Osteoblast (primary cell): ENCODE data around the gene EEF1A2. TPM values are rescaled to one million over a fixed set of nuclear protein-coding genes. Genes with fewer than 3 reads are reported as not detected.

Experiments used
- DNase-seq: peaks from one replicate; pipeline ENCODE4 v3.0.0; 2011; ENCODE audit warnings: low spot score, mixed read lengths; ENCODE audit not compliant: insufficient read length; ENCODE audit errors: missing footprints
- H2AFZ ChIP-seq: 2 replicates; pipeline ENCODE4 v1.6.0; 2011; ENCODE audit warnings: mild to moderate bottlenecking, low read length
- H3K27ac ChIP-seq: 2 replicates; pipeline ENCODE4 v1.5.1; 2011; ENCODE audit warnings: mild to moderate bottlenecking, low read depth, low read length, moderate library complexity
- H3K27me3 ChIP-seq: 2 replicates; pipeline ENCODE4 v1.6.0; 2012; ENCODE audit warnings: mild to moderate bottlenecking, control low read depth, inconsistent platforms, low read length, moderate library complexity; ENCODE audit not compliant: insufficient read depth
- H3K36me3 ChIP-seq: 2 replicates; pipeline ENCODE4 v1.5.1; 2011; ENCODE audit warnings: mild to moderate bottlenecking, low read length, control low read depth, moderate library complexity; ENCODE audit not compliant: insufficient read depth
- H3K4me1 ChIP-seq: 2 replicates; pipeline ENCODE4 v1.5.1; 2011; ENCODE audit warnings: mild to moderate bottlenecking, low read length, control low read depth, moderate library complexity; ENCODE audit not compliant: insufficient read depth
- H3K4me2 ChIP-seq: 2 replicates; pipeline ENCODE4 v1.6.0; 2011; ENCODE audit warnings: mild to moderate bottlenecking, low read length; ENCODE audit not compliant: insufficient read depth
- H3K4me3 ChIP-seq: fragments of 200-600 bp; sonication (generic); 3 replicates; pipeline ENCODE4 v1.5.1; 2012; ENCODE audit warnings: mild to moderate bottlenecking, low read length, inconsistent platforms; ENCODE audit not compliant: insufficient read depth
- H3K79me2 ChIP-seq: 2 replicates; pipeline ENCODE4 v1.6.0; 2012; ENCODE audit warnings: mild to moderate bottlenecking, low read length, control low read depth, inconsistent platforms; ENCODE audit not compliant: insufficient read depth
- H3K9me3 ChIP-seq: 2 replicates; pipeline ENCODE4 v1.5.1; 2011; ENCODE audit warnings: low read depth, low read length, control low read depth
- H4K20me1 ChIP-seq: 2 replicates; pipeline ENCODE4 v1.6.0; 2012; ENCODE audit warnings: mild to moderate bottlenecking, low read length, control low read depth; ENCODE audit not compliant: insufficient read depth
- CTCF ChIP-seq: IDR thresholded peaks from 2 replicates; pipeline ENCODE4 v1.5.1; 2011; ENCODE audit warnings: mild to moderate bottlenecking, low read depth, low read length, moderate library complexity; ENCODE audit errors: extremely low read depth
- total RNA-seq: library from RNA; depleted of rRNA; stranded (reverse); fragments of >200 nt; gene quantifications from 2 replicates; pipeline ENCODE4 v1.2.3, GENCODE V29; 2012

The EEF1A2 gene
- total RNA-seq, 1 donor, result not detected

- peak; percentile 86 for DNase-seq
- H3K4me1 ChIP-seq, result peaks cover 4% of the 10 kb centered on the region
- H3K9me3 ChIP-seq, result no peaks in the 10 kb centered on the region
- H3K4me2 ChIP-seq, result no peak overlapping the region
- TF ChIP-seq CTCF, result no peak
- no peak overlapping the region for H3K4me3 ChIP-seq
- peaks cover 39% of the 10 kb centered on the region for H3K27me3 ChIP-seq
- H3K36me3 ChIP-seq, result no peaks in the 10 kb centered on the region
- H2AFZ ChIP-seq, result no peak overlapping the region
- no peaks in the 10 kb centered on the region for H4K20me1 ChIP-seq
- H3K79me2 ChIP-seq, result no peaks in the 10 kb centered on the region
- H3K27ac ChIP-seq, result no peak overlapping the region
Measured at GRCh38 chr20:63500151-63500901, 1.4 kb upstream of the EEF1A2 start.

GRCh38 chr20:63499338-63499969, 571 bp upstream of the EEF1A2 start:
- Histone ChIP-seq H3K4me2 (no peak overlapping the region), H3K27ac (no peak overlapping the region), H3K4me1 (peaks cover 4% of the 10 kb centered on the region), H3K27me3 (peaks cover 35% of the 10 kb centered on the region), H3K79me2 (no peaks in the 10 kb centered on the region), H3K36me3 (no peaks in the 10 kb centered on the region), H2AFZ (no peak overlapping the region), H3K4me3 (no peak overlapping the region), H3K9me3 (no peaks in the 10 kb centered on the region), H4K20me1 (no peaks in the 10 kb centered on the region)
- no peak for TF ChIP-seq CTCF
- DNase-seq, result peak; percentile 82

GRCh38 chr20:63497946-63498935, 642 bp downstream of the EEF1A2 start:
- H3K27me3 ChIP-seq, result peaks cover 35% of the 10 kb centered on the region
- DNase-seq, result peak; percentile 94
- H3K4me2 ChIP-seq, result no peak overlapping the region
- H3K27ac ChIP-seq, result no peak overlapping the region
- TF ChIP-seq CTCF, result no peak
- no peaks in the 10 kb centered on the region for H4K20me1 ChIP-seq
- no peaks in the 10 kb centered on the region for H3K9me3 ChIP-seq
- H3K4me3 ChIP-seq, result no peak overlapping the region
- H3K36me3 ChIP-seq, result no peaks in the 10 kb centered on the region
- peaks cover 4% of the 10 kb centered on the region for H3K4me1 ChIP-seq
- no peaks in the 10 kb centered on the region for H3K79me2 ChIP-seq
- H2AFZ ChIP-seq, result no peak overlapping the region
